ENCODE measurements around the gene IGSF3. TPM values are rescaled to one million over a fixed set of nuclear protein-coding genes. Genes with fewer than 3 reads are reported as not detected.

IGSF3 gene
- total RNA-seq, 1 donor from 2014 or later, result 46.5 TPM

DNA sequence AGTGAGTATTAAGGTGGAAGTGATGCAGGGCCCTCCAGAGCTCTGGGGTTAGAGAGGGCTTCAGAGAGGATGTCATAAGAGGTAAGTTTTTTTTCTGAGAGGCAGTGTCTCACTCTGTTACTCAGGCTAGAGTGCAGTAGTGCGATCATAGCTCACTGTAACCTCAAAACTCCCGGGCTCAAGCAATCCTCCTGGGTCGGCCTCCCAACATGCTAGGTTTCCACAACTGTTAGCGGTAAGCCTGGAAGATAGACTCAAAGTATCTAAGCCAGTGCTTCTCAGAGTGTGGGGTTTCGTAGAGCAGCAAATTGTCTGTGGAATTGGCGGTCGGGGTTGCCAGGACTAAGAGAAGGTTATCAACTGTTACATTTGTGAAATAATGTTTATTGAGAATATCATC lies 18.6 kb upstream of the IGSF3 start:
- no peak for DNase-seq

DNA sequence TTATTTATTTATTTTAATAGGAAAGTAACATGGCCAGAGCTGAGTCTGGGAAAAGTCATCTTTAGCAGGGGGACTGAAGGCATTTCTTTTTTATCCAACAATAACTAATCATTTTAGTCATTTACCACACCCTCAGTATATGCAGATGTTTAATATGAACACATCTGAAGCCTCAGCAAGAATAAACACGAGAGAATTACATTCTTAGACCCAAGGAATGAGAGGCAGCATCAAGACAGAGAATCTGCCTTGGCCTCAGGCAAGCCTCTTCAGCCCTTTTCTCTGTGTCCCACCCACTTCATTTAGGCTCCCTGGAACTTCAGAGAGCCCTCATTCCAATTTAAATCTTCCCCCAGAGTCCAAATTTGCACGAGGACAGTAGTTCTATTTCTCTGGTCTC lies 17.0 kb upstream of the IGSF3 start:
- no peak for DNase-seq

DNA sequence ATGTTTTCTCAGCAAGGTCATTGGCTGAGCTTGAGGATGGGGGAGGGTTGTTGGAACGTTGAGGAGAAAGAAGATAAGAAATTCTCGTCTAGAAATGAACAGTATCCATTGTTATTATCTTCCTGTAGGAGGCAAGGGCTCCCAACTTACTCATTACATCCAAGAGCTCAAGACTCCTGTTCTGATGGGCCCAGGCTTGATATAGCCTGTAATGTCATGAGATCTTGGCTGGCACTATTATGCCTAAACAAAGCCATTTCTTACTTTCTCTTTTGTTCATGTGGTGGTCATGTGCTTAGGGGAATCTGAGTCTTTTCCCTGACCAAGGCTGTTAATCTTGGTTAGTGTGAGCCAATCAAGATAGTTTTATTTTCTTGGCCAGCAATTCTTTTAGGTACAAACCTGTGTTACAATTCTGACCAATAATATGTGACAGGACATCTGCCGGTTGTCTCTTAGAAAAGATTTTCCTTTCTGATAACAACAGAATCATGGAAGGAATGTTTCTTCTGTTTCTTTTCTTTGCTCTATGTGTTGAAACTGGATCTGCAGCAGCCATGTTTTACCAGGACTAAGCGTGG lies 15.2 kb upstream of the IGSF3 start:
- DNase-seq, result no peak

GRCh38 chr1:116681343-116681899 lies 13.9 kb upstream of the IGSF3 start:
- no peak for DNase-seq

- DNase-seq, result no peak
Measured at GRCh38 chr1:116680752-116681151, 13.2 kb upstream of the IGSF3 start.

DNA sequence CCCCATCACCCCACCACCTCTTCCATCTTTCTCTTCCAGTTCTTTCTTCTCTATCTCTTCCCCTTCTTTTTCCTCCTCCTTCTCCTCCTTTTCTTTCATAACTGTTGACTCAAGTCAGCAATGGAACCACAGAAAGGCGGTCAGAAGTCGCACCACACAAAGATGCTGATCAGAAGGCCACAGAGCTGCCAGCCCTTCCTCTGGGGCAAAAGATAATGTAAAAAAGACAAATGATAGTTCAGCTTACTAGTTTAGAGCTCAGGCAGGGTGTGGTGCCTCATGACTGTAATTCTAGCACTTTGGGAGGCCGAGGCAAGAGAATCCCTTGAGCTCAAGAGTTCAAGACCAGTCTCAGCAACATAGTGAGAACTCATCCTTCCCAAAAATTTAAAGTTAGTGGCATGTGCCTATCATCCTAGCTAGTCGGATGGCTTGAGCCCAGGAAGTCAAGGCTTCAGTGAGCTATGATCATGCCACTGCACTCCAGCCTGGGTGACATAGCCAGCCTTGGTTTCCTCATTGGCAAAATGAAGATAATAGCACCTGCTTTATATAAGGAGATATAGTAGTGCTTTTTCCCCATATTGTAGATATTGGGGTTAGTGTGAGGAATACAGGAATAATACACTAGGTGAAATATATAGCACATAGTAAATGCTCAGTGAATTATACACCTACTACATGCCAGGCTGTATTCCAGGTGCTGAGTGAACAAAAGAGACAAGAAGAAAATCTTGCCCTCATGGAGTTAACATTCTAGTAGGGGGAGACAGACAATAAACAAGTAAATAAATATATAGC lies 12.5 kb upstream of the IGSF3 start:
- no peak for DNase-seq

DNA sequence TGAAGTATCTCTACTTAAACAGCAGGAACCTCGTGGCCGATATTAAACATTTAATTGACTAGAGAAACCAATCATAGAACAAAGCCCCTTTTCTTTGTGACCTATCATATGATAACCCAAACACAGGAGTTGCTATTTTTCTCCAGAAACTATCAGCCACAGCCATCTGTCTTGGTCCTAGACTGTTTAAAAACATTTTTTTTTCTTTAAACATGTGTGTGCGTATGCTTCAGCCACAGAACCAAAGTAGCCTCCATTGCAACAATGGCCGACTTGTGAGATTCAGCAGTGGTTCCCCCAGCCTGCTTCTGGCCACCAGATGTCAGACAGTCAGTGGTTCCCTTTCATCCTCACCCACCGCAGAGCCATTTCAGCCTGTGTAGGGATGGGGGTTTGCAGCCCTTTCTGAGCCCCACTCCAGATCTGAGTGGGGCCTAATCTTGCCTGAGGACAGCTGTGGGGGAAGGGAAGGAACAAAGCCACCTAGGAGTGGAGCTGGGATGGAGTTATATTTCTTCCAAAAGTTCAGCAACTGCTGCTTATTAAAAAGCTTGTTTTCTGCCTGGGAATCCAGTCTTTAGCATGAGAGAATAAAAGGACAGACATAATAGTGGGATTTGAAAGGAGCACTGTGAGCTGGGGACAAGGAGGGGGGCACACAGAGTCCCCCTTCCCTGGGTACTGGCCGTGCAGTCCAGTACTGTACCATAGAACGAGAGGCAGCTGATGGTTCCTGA lies 11.7 kb upstream of the IGSF3 start:
- peak; percentile 51 for DNase-seq

DNA sequence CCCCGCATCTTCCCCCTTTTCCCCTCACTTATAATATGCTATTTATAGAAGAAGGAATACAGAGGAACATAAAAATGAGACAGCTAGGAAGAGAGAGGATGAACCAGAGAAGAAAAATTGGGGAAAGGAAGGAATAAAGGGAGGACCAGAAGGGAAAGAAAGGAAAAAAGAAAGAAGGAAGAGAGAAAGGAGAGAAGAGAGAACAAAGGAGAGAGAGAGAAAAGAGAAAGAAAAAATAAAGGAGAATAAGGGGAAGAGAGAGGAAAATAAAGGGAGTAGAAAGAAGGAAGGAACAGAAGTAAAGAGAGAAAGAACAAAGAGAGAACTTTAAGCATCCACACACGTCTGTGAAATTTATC lies 11.2 kb upstream of the IGSF3 start:
- no peak for DNase-seq

GRCh38 chr1:116677474-116678062 lies 10.0 kb upstream of the IGSF3 start:
- DNase-seq, result no peak

- DNase-seq, result no peak
Measured at GRCh38 chr1:116676291-116676690, 8.8 kb upstream of the IGSF3 start.

DNA sequence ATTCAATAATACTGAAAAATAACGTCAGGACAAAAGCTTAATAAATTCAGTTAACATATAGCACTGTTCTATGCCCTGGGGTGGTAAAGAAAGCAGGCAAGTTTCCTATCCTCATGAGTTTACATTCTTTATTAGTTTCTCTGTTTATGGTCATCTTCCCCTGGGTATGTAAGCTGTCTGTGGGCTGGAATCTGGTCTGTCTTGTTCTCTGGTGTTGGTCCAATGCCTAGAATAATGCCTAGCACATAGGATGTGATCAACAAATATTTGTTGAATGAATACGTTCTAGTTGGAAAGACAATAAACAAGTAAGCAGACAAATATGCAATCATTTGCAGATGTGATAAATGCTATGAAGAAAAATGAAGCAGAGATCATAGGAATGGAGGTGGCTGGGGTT lies 7.2 kb upstream of the IGSF3 start:
- DNase-seq, result peak; percentile 30

- peak; percentile 92 for DNase-seq
Measured at GRCh38 chr1:116674011-116674531, 6.5 kb upstream of the IGSF3 start.

DNA sequence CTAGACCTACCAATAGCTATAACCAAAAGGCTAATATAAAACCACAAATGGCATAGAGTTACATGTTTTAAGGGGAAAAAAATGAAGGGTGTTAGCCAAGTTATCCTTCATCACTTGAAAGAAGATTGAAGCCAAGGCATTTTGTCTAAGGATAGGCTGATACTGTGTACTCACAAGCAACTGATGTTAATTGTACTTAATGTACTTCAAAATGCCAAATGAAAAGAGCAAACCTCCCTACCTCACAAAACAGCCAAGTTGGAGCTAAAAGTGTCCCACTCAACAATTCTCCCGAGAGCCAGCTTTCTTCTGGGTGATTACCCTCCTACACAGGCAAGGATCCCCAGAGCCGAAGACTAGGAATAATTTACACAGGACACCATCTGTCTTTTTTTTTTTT lies 4.4 kb upstream of the IGSF3 start:
- no peak for DNase-seq

GRCh38 chr1:116671072-116671760 lies 3.7 kb upstream of the IGSF3 start:
- peak; percentile 43 for DNase-seq

DNA sequence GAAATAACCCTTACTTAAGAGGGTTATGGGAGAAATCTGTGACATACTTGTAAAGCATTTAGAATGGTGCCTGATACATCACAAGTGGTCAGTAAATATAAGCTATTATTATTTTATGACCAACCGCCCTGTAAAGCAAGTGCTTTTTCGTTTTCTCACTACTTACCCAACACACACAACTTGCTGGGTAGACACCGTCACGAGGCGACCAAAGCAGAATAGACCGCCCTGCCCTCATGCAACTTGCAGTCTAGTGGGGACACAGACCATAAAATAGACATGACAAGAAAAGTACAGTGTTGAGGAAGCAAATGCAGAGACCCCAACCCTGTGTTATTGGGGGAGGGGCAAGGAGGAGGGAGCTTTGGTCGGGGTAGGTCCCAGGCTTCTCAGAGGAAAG lies 744 bp upstream of the IGSF3 start:
- no peak for DNase-seq

DNA sequence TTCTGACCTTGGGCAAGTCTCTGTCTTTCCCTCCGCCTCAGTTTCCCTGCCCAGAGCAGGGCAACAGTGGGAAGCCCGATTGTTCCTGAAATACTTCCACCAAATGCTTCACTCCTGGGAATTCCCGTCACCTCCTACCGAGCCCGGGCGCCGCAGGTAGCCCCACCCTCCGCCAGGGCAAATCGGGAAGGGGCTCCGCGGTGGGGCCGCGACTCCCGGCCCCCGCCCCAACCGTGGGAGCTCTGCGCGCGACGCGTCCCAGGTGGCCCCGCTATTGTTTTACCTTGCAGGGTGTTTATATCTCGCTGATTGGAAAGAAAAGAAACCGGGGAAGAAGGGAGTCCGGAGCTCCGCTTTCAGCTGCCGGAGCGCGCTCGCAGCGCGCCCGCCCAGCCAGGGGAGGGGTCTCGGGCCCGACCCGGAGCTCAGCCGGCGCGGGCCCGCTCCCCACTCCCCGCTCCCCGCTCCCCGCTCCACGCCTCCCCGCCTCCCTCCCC lies 407 bp downstream of the IGSF3 start:
- DNase-seq, result no peak

DNA sequence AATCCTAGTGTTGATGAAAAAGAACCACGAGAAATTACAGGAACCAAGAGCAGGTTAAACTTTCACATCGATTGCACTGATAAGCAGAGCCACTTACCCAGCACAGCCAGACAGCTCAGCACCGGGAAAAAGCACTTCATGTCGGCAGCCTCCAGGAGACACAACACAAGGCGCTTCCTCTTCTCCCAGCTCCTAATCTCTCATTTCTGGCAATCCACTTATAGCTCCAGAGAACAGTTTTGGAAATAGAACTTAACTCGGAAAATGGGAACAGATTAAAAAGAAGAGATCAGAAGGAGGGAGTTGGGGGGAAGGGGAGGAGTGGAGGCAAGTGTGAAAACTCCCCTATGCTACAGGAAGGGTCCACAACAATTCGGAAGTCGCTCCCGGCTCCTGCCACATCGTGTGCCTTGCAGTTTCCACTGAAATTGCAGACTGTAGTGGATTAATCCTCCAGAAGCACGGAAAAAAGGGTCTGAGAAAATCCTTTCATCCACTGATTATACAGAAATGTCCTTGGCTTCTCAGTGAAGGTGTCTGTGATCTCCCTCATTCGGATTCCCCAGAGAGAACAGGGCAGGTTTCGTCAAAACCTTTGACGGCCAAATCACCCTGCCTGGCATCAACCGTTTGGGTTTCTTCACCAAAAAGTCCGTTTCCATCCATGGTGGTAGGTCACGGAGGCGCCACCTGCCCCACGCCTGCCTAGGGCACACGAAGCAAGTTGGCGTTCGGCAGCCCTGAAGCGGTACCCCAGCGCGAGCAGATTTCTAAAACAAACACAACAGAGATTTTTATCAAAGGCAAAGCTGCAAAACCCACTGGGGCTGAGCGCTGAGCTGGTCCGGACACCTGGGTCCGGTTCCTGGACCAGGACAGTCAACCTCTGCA lies 1.1 kb downstream of the IGSF3 start:
- peak; percentile 42 for DNase-seq

GRCh38 chr1:116664978-116665371 lies 2.6 kb downstream of the IGSF3 start:
- DNase-seq, result no peak

- no peak for DNase-seq
Measured at GRCh38 chr1:116664366-116664977, 3.1 kb downstream of the IGSF3 start.

DNA sequence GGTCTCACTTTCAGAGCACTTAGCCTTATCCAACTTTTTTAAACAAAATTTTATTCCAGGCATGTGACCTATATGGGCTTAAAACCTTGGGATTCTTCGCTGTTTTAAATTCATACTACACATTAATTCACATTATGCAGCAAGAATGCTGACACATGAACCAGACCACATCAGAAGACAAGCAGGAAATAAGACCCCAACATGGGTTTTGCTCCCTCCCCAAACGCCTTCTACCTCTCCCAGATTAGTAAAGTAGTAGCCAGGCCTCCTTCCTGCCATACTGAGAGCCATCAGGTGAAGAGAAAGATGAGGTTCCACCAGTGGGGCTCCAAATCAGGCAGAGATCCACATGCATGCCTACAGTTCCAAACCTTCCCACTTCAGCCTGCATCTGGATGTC lies 3.7 kb downstream of the IGSF3 start:
- no peak for DNase-seq
